OCI-LY3 (cell line): Measurements from ENCODE around the gene LACRT.

ENCODE experiments used
- EZH2phosphoT487 ChIP-seq: fragments of 200-600 bp; shearing (Covaris generic); IDR thresholded peaks from 2 replicates; pipeline ENCODE4 v1.6.1; 2018; ENCODE audit warnings: antibody characterized with exemption, mixed run types, low read depth
- TF ChIP-seq, protein P1 (sequence below): fragments of 200-600, 300-600 bp; sonication (generic); IDR thresholded peaks from 2 replicates; pipeline ENCODE4 v1.5.1; 2014; ENCODE audit warnings: antibody characterized with exemption, low read length, low read depth

DNA sequence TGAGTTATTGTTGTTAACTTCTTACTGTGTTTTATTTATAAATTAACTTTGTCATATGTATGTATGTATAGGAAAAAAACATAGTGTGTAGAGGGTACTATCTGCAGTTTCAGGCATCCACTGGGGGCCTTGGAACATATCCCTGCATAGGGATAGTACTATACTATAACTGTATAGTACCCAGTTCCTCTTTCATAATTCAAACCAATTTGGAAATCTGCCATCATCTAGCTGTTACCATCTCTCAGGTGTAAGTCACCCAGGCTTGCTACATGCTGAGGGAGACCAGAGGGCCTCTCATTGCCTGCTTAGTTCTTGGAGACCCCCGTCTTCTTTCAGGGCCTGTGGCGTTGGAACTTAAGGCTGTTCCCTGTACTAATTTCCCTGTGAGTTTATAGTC lies 26.4 kb upstream of the LACRT start:
- TF ChIP-seq, protein P1, sequence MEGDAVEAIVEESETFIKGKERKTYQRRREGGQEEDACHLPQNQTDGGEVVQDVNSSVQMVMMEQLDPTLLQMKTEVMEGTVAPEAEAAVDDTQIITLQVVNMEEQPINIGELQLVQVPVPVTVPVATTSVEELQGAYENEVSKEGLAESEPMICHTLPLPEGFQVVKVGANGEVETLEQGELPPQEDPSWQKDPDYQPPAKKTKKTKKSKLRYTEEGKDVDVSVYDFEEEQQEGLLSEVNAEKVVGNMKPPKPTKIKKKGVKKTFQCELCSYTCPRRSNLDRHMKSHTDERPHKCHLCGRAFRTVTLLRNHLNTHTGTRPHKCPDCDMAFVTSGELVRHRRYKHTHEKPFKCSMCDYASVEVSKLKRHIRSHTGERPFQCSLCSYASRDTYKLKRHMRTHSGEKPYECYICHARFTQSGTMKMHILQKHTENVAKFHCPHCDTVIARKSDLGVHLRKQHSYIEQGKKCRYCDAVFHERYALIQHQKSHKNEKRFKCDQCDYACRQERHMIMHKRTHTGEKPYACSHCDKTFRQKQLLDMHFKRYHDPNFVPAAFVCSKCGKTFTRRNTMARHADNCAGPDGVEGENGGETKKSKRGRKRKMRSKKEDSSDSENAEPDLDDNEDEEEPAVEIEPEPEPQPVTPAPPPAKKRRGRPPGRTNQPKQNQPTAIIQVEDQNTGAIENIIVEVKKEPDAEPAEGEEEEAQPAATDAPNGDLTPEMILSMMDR: no peak
- no peak for TF ChIP-seq EZH2phosphoT487
